Colon (tissue), 2 donors: ENCODE measurements around the gene PPIB.
"Not testable (repeated sequence)": the region's sequence is repeated elsewhere in the genome, so short reads cannot be mapped to it uniquely, and the experiment has no call there.

Experiments
- FAIRE-seq: peaks from 2 replicates; lab custom pipeline; 2012; peaks lifted over from hg19 to GRCh38; lab: Jason Lieb, UNC
- donor health status: control.
- donor health status: control.

Gene PPIB

DNA sequence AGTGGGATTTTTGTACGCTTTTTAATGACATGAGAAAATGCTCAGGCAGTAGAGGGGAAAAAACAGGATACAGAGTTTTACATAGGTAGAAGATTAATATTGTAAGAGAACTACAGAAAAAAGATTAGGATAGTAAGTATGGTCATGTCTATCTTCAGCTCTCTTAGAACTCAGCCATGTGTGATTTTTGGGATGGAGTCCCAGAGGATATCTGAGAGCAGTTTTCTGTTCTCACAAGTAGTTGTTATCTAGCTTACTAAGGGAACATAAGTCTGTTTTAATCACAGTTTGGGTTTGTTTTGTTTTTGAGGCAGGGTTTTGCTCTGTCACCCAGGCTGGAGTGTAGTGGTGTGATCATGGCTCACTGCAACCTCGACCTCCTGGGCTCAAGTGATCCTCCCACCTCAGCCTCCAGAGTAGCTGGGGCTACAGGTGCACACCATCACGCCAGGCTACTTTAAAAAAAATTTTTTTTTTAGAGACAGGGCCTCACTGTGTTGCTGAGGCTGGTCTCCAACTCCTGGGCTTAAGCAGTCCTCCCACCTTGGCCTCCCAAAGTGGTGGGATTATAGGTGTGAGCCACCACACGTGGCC is 52.6 kb downstream of the PPIB start:
- FAIRE-seq = not testable (repeated sequence)

DNA sequence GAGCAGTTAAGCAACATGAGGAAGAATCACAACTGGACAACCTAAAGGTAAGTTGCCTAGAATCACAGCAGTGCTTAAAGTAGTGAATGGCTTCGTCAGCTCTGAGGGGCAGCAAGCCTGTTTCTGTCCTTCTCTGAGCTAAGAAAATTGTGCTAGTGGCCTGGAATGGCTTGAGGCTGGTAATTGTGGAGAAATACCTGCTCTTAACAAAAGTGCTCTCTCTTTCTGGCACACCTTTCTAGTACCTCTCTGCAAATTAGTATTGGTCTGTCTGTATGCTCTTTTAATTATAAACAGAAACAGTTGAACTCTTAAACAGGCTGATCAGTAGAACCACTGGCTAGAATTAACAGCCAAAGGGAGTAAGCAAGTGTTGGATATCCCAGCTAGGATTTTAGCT is 55.5 kb downstream of the PPIB start:
- no peak for FAIRE-seq
